A673 (cell line): Measurements from ENCODE around the gene ZNF579.

Experiments used
- CTCF ChIP-seq: fragments of 300-800, 200-600 bp; sonication (generic); conservative IDR thresholded peaks from 2 replicates; pipeline ENCODE4 v1.5.1; 2017; ENCODE audit warnings: low read depth, mild to moderate bottlenecking, antibody characterized with exemption, low read length, moderate library complexity, mixed read lengths
- EZH2 ChIP-seq: fragments of 200-600 bp; sonication (generic); IDR thresholded peaks from 2 replicates; pipeline ENCODE4 v1.6.1; 2017; ENCODE audit warnings: borderline replicate concordance, low read depth, mild to moderate bottlenecking, mixed read lengths, antibody characterized with exemption, low read length; ENCODE audit not compliant: poor library complexity, severe bottlenecking

- TF ChIP-seq CTCF (no peak), EZH2 (no peak)
Measured at GRCh38 chr19:55623561-55623960, 42.9 kb upstream of the ZNF579 start.
